ENCODE data around the gene RWDD4.

RWDD4 gene

DNA sequence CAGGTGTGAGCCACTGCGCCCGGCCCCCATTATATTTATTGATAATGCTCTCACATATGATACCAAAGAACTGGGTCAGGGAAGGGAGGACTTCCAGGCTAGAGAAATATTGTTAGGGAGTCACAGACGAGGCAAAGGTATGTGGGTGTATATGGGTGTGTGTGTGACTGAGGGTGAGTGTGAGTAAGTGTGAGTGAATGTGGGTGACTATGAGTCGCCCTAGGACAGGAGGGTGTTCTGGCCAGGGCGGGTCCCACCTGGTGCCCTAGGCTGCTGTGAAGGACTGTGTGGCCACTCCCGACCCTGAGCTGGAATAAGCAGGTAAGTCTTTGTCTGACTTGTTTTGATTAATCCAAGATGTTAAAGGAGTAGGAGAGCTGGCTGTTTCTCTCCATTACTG lies 34.4 kb downstream of the RWDD4 start:
- TF ChIP-seq, protein P1, sequence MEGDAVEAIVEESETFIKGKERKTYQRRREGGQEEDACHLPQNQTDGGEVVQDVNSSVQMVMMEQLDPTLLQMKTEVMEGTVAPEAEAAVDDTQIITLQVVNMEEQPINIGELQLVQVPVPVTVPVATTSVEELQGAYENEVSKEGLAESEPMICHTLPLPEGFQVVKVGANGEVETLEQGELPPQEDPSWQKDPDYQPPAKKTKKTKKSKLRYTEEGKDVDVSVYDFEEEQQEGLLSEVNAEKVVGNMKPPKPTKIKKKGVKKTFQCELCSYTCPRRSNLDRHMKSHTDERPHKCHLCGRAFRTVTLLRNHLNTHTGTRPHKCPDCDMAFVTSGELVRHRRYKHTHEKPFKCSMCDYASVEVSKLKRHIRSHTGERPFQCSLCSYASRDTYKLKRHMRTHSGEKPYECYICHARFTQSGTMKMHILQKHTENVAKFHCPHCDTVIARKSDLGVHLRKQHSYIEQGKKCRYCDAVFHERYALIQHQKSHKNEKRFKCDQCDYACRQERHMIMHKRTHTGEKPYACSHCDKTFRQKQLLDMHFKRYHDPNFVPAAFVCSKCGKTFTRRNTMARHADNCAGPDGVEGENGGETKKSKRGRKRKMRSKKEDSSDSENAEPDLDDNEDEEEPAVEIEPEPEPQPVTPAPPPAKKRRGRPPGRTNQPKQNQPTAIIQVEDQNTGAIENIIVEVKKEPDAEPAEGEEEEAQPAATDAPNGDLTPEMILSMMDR (IDR thresholded peaks at IDR 0.05): no peak

DNA sequence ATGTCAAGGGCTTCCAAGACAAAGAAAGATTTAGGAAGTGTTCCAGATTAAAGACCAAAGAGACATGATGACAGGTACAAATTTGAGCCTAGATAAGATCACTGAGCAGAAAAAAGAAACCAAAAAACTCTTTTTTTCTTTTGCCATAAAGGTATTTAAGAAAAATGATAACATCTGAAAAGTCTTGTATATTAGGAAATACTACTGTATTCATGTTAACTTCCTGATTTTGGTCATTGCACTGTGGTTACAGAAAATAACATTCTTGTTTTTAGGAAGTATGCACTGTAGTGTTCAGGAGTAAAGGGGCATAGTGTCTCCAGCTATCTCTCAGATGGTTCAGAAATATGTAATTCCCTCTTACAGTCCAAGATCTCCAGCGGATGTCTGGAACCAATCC lies 37.1 kb downstream of the RWDD4 start:
- TF ChIP-seq, protein P1 (IDR thresholded peaks at IDR 0.05): no peak

DNA sequence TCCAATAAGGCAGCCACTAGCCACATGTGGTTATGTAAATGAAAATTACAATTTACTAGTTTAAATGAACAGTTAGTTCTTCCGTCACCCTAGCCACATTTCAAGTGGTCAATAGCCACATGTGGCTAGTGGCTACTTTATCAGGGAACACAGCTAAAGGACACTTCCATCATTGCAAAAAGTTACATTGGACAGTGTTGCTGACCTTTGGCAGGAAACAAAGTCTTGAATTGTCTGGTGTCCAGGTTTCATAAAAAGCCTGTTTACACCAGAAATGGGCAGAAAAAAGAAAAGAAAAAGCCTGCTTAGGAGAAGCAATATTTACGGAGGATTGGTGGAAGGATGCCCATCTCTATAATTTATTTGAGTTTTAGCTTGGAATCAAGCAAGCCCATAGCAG lies 38.6 kb downstream of the RWDD4 start:
- TF ChIP-seq, protein P1 (IDR thresholded peaks at IDR 0.05): no peak

DNA sequence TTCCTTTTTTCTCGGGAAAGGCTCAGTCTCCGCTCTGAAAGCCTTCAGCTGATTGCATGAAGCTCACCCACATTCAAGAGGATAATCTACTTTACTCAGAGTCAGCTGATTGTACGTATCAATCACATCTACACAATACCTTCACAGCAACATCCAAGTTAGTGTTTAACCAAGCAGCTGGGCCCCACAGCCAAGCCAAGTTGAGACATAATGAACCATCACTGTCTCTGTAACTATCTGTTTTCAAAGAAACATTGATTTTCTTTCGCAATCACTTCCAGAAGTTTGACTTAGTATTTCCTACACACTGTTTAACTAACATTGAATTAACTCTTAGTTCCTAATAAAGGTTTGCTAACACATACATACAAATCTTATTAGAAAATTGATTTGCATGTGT lies 40.3 kb downstream of the RWDD4 start:
- TF ChIP-seq, protein P1 (IDR thresholded peaks at IDR 0.05): no peak

DNA sequence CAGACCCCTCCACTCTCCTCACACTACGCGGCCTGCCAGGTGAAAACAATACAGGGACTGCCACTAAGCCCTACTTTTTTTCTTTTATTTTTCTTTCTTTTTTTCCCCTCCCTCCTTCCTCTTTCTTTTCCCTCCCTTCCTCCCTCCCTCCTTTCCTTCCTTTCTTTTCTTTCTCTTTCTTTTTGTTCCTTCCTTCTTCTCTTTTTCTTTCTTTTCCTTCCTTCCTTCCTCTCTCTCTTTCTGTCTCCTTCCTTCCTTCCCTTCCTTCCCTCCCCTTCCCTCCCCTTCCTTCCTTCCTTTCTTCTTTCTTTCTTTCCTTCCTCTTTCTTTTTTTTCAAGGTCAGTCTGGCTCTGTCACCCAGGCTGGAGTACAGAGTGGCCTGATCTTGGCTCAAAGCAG lies 41.9 kb downstream of the RWDD4 start:
- TF ChIP-seq, protein P1 (IDR thresholded peaks at IDR 0.05): no peak

DNA sequence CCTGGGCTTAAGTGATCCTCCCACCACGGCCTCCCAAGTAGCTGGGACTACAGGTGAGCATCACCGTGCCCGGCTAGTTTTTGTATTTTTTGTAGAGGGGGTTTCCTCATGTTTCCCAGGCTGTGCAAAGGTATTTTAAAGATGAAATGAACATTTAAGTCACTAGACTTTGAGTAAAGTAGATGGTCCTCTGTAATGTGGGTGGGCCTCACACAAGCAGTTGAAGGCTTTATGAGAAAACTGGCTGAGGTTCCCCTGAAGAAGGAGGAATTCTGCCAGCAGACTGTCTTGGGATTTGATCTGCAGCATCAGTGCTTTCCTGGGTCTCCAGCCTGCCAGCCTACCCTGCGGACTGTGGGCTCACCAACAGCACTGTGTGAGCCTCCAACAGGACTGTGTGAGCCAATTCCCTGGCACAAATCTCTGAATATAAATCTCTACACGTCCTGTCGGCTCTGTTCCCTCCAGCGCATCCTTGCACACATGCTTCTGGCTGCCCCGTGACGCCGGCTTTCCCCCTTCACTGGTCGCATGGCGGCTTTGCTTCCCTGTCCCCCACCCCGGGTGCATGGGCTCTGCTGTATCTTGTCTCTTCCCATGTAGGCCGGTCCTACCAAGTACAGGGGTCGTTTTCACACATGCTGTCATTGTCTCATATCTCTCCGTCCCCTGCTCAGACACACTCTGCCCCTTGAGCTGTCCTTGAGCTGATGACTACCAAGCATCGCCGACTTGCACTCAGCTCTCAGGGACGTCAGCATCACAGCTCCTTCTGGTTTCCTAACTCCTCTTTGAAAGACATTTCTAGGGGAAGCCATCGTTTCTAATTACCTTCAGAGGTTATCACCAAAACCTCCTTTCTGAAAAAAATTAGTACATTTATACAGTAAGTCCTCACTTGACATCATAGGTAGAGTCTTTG lies 46.4 kb downstream of the RWDD4 start:
- TF ChIP-seq, protein P1 (IDR thresholded peaks at IDR 0.05): no peak

DNA sequence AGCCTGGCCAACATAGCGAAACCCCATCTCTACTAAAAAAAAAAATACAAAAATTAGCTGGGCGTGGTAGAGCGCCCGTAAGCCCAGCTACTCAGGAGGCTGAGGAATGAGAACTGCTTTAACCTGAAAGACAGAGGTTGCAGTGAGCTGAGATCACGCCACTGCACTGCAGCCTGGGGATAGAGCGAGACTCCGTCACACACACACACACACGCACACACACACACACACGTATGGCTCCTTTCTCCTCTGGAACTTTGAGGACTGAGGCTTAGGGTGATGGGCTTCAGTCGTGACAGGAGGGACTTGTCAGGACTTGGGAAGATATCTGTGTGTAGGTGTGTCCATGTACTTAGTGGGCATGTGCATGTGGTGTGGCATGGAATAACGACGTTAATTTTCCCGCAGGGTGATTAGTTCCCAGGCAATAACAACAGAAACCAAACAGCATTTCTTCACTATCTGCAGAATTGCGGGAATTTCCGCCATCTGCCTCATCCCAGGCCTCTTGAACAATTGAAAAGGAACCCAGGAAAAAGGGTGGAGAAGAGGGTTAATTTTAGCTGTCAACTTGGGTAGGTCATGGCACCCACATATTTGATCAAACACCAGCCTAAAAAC lies 47.7 kb downstream of the RWDD4 start:
- TF ChIP-seq, protein P1 (IDR thresholded peaks at IDR 0.05): no peak
